ENCODE results near the gene UGT1A3.

The UGT1A3 gene

DNA sequence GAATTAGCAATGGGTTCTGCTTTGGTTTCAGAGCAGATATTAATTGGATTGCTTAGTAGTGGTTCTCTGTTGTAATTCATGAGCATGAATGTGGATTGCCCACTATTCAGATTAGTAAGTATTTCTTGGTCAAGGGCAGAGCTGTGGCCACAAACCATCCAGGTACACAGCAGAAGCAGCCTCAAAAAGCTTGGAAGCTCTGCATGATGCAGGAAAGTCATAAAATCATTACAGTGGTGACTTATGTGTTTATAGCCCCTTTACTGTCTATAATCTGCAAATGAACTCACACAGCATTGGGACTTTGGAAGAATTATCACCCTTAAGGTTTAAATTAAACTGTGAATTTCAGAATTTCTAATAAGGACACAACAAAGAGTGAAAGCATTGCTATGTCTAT, 29.3 kb downstream of the UGT1A3 start:
- DNase-seq (ENCODE audit: low spot score) = no peak

DNA sequence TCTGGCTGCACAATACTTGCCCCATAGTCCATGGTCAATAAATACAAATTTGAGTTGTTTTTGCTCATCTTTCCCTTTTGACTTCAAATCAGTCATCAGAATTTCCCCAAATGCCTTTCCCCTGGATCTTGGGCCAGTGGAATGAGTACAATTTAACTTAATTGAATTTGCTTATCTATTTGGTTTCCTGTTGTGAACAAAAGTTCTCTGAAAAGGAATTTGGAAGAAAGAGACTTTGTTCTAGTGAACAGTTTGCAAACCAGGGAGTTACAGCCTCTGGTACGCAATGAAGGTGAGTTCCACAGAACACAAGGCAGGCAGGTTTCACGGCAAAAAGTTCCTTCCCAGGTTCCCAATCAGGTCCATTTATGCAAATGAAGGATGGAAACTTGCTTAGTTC, 30.0 kb downstream of the UGT1A3 start:
- DNase-seq (ENCODE audit: low spot score) = no peak

- no peak for DNase-seq (ENCODE audit: low spot score)
These were observed 31.2 kb downstream of the UGT1A3 start, which contains the start of gene UGT1A1 for GRCh38 chr2:233760043-233760442. UGT1A1 (plus strand) TSS chr2:233760270; CDS start chr2:233760288, 18 bp downstream.

DNA sequence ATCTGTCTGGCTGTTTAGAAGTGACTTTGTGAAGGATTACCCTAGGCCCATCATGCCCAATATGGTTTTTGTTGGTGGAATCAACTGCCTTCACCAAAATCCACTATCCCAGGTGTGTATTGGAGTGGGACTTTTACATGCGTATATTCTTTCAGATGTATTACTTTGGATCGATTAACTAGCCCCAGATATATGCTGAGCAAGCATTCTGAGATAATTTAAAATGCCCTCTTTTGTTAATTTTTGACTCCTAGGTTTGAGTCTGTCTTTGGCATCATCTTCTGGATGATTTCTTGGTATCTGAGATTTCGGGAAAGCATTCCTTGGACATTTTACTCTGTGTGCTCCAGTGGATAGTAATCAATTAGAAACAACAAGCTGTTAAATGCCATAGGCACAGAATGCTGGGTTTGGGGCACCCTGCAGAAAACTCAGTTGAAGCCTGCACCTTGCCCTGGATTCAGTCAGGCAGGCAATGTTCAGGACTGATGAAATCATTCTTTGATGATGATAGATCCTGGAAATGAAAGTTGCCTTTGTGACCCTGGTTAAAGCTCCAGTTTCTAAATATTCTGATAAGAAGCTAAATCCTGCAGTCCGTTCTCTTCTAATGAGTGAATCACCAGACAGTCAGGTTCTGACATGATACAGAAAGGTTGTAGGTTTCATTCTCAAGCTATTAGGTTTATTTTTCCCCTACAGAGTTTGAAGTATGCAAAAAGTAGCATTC, 32.4 kb downstream of the UGT1A3 start:
- no peak for DNase-seq (ENCODE audit: low spot score)

GRCh38 chr2:233764264-233764663, 35.4 kb downstream of the UGT1A3 start:
- DNase-seq (ENCODE audit: low spot score) = no peak

GRCh38 chr2:233764761-233765160, 35.9 kb downstream of the UGT1A3 start:
- no peak for DNase-seq (ENCODE audit: low spot score)

DNA sequence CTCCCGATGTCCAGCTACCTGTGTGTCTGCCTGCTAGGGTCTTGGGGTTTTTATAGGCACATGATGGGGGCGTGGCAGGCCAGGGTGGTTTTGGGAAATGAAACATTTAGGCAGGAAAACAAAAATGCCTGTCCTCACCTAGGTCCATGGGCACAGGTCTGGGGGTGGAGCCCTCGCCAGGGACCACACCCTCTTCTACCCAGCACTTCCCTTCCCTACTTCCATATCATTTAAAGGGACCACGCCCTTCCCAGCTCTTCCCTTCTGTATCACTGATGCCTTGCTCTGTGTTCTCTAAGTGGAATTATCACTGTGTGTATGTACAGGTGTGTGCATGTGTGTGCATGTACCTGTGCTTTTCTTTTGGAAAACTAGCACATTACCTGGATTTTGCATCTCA, 37.6 kb downstream of the UGT1A3 start:
- no peak for DNase-seq (ENCODE audit: low spot score)

DNA sequence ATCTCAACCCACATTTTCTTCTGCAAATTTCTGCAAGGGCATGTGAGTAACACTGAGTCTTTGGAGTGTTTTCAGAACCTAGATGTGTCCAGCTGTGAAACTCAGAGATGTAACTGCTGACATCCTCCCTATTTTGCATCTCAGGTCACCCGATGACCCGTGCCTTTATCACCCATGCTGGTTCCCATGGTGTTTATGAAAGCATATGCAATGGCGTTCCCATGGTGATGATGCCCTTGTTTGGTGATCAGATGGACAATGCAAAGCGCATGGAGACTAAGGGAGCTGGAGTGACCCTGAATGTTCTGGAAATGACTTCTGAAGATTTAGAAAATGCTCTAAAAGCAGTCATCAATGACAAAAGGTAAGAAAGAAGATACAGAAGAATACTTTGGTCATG, 39.2 kb downstream of the UGT1A3 start:
- DNase-seq (ENCODE audit: low spot score) = peak; percentile 33

DNA sequence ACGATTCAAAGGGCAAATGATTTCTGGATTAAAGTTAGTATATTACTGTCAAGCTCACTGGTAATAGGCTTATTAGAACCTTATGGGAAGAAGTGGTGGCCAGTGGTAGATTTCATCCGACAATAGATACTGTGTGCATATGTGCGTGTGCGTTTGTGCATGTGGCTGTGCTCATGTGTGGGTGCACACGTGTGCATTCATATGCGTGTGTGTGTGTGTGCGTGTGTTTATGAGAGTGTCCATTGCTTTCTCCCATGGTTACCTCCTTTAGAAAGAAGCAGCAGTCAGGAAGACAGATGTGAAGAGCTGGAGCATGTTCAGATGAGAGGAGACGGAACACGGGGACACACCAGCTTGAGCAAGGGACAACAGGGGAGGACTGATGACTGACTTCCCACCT, 40.4 kb downstream of the UGT1A3 start:
- DNase-seq (ENCODE audit: low spot score) = no peak

- DNase-seq (ENCODE audit: low spot score) = no peak
These were observed 43.3 kb downstream of the UGT1A3 start for GRCh38 chr2:233772153-233772552.

DNA sequence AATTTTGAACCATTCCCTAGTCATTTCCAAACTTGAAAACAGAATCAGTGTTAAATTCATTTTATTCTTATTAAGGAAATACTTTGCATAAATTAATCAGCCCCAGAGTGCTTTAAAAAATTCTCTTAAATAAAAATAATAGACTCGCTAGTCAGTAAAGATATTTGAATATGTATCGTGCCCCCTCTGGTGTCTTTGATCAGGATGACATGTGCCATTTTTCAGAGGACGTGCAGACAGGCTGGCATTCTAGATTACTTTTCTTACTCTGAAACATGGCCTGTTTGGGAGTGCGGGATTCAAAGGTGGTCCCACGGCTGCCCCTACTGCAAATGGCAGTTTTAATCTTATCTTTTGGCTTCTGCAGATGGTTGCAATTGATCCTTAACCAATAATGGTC, 43.7 kb downstream of the UGT1A3 start:
- DNase-seq (ENCODE audit: low spot score) = no peak

- no peak for DNase-seq (ENCODE audit: low spot score)
These were observed 45.0 kb downstream of the UGT1A3 start for GRCh38 chr2:233773854-233774253.

- DNase-seq (ENCODE audit: low spot score) = no peak
These were observed 46.6 kb downstream of the UGT1A3 start for GRCh38 chr2:233775414-233775813.

DNA sequence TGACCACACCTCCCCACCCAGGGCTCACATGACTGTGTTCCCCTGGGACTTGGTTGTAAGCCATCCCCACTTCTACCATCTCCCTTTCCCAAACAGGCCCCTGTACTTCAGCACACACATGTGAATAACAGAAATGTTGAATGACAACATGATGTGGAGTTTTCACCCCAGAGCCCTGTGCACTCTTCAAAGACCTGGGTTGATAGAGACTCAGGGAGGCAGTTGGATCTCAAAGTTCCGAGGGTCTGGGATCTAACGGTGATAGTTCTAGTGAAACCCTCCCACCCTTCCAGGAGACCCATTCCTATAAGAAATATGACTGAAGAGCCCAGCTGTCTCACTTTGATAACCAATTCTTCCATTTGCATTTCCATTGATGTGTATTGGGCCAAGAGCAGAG, 49.2 kb downstream of the UGT1A3 start, which contains the start of gene MROH2A:
TSS of gene MROH2A (plus strand) at position 301 of the 400 bp plus-strand sequence. CDS start 1,029 bp downstream, outside the sequence.
- no peak for DNase-seq (ENCODE audit: low spot score)

- no peak for DNase-seq (ENCODE audit: low spot score)
These were observed 50.9 kb downstream of the UGT1A3 start for GRCh38 chr2:233779722-233780121.

GRCh38 chr2:233780771-233781170, 51.9 kb downstream of the UGT1A3 start:
- no peak for DNase-seq (ENCODE audit: low spot score)

- DNase-seq (ENCODE audit: low spot score) = no peak
These were observed 60.7 kb downstream of the UGT1A3 start for GRCh38 chr2:233789554-233789953.

DNA sequence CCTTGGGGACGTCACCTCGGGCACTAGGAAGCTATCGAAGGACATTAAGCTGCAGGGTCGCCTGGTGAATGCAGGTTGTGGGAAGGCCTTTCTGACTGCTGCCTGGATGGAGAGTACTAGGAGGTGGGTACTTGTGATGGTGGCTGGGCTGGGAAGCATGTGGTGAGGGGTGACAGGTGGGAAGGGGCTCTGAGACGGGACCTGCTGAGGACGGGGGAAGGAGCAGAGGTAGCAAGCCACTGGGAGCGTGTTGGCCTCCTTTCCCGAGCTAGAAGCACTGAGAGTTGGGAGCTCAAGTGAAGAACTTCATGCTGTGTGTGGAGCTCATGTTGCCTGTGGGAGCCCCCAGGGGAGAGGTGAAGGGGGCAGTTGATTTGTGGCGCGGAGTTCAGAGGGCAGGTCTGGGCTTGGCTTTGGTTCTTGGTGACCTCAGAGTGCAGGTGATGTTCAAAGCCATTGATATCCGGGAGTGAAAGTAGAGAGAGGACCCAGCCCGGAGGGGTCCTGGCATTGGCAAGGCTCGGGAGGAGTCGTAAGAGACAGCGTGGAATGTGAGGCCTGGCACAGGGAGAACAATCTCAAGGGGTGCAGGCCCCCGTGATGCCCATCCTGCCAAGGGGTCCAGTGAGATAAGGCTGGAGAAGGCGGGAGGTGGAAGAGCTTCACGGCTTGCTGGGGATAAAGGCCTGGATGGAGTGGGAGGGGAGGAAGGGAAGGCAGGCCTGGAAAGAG, 62.5 kb downstream of the UGT1A3 start:
- DNase-seq (ENCODE audit: low spot score) = peak; percentile 2

DNA sequence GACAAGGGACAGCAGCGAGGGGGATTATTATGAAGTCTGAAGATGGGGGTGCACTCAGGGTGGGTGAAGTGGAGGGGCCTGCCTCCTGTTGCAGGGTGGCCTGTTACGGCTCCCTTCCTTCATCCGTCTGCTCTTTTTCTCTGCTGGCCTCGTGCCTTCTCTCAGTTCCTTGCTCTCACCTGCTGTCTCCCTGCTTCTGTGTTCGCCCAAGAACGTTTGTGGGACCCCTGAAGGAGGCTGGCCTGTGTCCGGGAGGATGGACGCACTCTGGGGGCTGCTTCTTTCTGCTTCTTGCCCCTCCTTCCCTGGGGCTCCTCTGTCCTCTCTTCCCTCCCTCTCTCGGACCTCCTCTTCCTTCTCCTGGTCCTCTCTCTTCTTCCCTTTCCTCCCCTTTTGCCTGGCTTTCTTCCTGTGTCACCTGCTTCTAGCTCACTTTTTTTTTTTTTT, 63.1 kb downstream of the UGT1A3 start:
- no peak for DNase-seq (ENCODE audit: low spot score)

GRCh38 chr2:233792720-233793119, 63.9 kb downstream of the UGT1A3 start:
- no peak for DNase-seq (ENCODE audit: low spot score)

- DNase-seq (ENCODE audit: low spot score) = no peak
These were observed 64.8 kb downstream of the UGT1A3 start for GRCh38 chr2:233793465-233794127.

DNA sequence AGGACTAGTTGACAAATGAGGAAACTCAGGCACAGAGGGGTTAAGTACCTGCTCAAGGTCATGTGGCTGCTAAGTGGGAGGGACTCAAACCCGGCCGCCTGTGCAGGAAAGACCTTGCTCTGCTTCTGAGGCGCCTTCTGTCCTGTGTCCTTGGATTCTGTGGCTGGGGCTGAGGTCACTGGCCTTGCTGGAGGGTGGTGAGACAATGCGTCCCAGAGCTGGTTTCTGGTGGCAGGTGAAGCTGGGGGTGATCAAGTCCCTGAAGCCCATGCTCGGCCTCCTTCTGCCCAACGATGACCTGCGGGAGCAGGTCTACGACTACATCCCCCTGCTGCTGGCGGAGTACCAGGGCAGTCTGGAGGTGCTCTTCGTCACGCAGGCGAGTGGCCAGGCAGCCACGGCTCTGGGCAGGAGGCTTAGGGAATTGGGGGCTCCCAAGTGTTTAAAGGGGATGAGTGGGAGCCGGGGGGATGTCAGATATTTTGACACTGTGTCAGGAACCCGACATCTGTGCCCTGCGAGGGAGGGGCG, 65.4 kb downstream of the UGT1A3 start:
- no peak for DNase-seq (ENCODE audit: low spot score)

All from iPS-NIHi11 (cell line).